T-cell (primary cell): Measurements from ENCODE around the gene KAZN. TPM values are rescaled to one million over a fixed set of nuclear protein-coding genes. Genes with fewer than 3 reads are reported as not detected.

ENCODE experiments used
- ATAC-seq, 4 experiments: fragments of 200-7000 bp in 3 of 4; fragments of 150-1000 bp in 1 of 4; cut with Tn5 transposase; replicated peaks in 1 of 4; 1 replicate in 3 of 4; 2 replicates in 1 of 4; pipeline ENCODE4 v1.10.0; 2021; ENCODE audit warnings: moderate library complexity in 3 of 4, mild to moderate bottlenecking in 2 of 4, moderate number of reproducible peaks in 1 of 4
- CTCF ChIA-PET, 2 donors: fragments of 300-600 bp; sonication (Branson Sonifier 250); formaldehyde crosslinking; loops; one replicate each; lab custom pipeline; 2022; ENCODE audit warnings: antibody characterized with exemption in 2 of 2; lab: Charles Lee
- POLR2A ChIA-PET, 2 donors: fragments of 300-600 bp; sonication (Branson Sonifier 250); formaldehyde crosslinking; loops; one replicate each; lab custom pipeline; 2022; ENCODE audit warnings: antibody characterized with exemption in 2 of 2; lab: Charles Lee
- DNase-seq, 35 experiments: peaks; one replicate each; pipeline versions ENCODE4 v3.0.0 to v3.0.0-alpha.2; 2013 to 2023
- H3K27ac ChIP-seq: one replicate; pipeline ENCODE4 v1.5.1; 2013; ENCODE audit warnings: low read length
- H3K27me3 ChIP-seq, 2 experiments: replicated peaks in 1 of 2; 1 replicate in 1 of 2; 2 replicates in 1 of 2; pipeline versions ENCODE4 v1.6.1 to v1.7.0; 2013; ENCODE audit warnings: low read length in 1 of 2, mixed read lengths in 1 of 2; ENCODE audit not compliant: control insufficient read depth in 2 of 2, insufficient read depth in 2 of 2; ENCODE audit errors: extremely low read depth in 1 of 2
- H3K36me3 ChIP-seq, 2 donors: 1 replicate in 1 of 2; 2 replicates in 1 of 2; pipeline versions ENCODE4 v1.6.1 to v1.7.0; 2013; ENCODE audit warnings: low read length in 1 of 2; ENCODE audit not compliant: control insufficient read depth in 2 of 2, insufficient read depth in 1 of 2; ENCODE audit errors: extremely low read depth in 1 of 2
- H3K4me1 ChIP-seq, 2 experiments: 1 replicate in 1 of 2; 2 replicates in 1 of 2; pipeline versions ENCODE4 v1.6.1 to v1.7.0; 2013; ENCODE audit warnings: low read length in 2 of 2, mixed read lengths in 1 of 2; ENCODE audit not compliant: insufficient read depth in 2 of 2, control insufficient read depth in 1 of 2; ENCODE audit errors: extremely low read depth in 1 of 2
- H3K4me3 ChIP-seq, 2 donors: 1 replicate in 1 of 2; 2 replicates in 1 of 2; pipeline versions ENCODE4 v1.5.1 to v1.7.0; 2013; ENCODE audit warnings: mild to moderate bottlenecking in 2 of 2, low read length in 1 of 2, moderate library complexity in 1 of 2; ENCODE audit not compliant: control insufficient read depth in 1 of 2; ENCODE audit errors: extremely low read depth in 1 of 2
- H3K9me3 ChIP-seq: 2 replicates; pipeline ENCODE4 v1.7.0; 2013
- H3K27ac Mint-ChIP-seq, 2 donors: one replicate each; pipeline ENCODE4 v1.8.0; 2020 to 2021; ENCODE audit warnings: mild to moderate bottlenecking in 2 of 2, mixed read lengths in 2 of 2
- H3K27me3 Mint-ChIP-seq, 2 donors: one replicate each; pipeline ENCODE4 v1.8.0; 2021 to 2022; ENCODE audit warnings: mixed read lengths in 2 of 2
- H3K36me3 Mint-ChIP-seq: one replicate; pipeline ENCODE4 v1.8.0; 2021; ENCODE audit warnings: mixed read lengths
- H3K4me1 Mint-ChIP-seq, 3 donors: one replicate each; pipeline ENCODE4 v1.8.0; 2020 to 2022; ENCODE audit warnings: mixed read lengths in 3 of 3, mild to moderate bottlenecking in 1 of 3
- H3K4me3 Mint-ChIP-seq, 3 donors: one replicate each; pipeline ENCODE4 v1.8.0; 2020 to 2022; ENCODE audit warnings: mild to moderate bottlenecking in 3 of 3, mixed read lengths in 3 of 3, moderate library complexity in 3 of 3
- H3K9me3 Mint-ChIP-seq, 3 donors: one replicate each; pipeline ENCODE4 v1.8.0; 2020 to 2022; ENCODE audit warnings: mixed read lengths in 3 of 3
- WGBS: methylation state at CpG from one replicate; pipeline ENCODE4 v1.1.5; 2013; ENCODE audit warnings: missing lambda C conversion rate; ENCODE audit not compliant: insufficient coverage; 5-methylcytosine and 5-hydroxymethylcytosine counted together
- total RNA-seq, 35 experiments: library from RNA in 6 of 35; stranded (reverse) in 6 of 35; fragments of 120-200 nt in 1 of 35; gene quantifications; one replicate each; pipeline versions ENCODE4 v1.2.1 to v1.2.4 and lab custom pipeline; 2013 to 2026

The KAZN gene
- total RNA-seq, 5 donors from 2014 or later (not counting 1 experiment from before 2014, with no cell fraction given) = 0.18 to 0.58 (median 0.30) TPM

DNA sequence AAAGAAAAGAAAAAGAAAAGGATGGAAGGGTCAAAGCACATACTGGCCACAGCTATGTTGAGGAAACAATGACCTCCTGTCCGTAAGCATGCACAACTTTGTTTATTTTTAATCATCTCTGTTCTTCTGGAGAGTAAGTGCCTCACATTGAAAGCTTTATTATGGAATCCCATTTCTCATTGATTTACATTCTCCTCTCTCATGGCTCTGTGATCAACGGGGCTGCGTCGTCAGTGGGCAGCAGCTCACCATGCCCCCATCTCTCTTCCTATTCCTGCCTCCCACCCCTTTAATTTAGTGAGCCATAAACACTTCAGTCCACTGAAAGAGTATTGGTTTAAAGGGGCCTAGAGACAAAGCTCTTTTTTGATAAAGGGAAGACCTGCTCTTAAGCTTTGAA is 98.9 kb downstream of the KAZN start:
- no peaks in the 10 kb centered on the region for H3K4me1 Mint-ChIP-seq
- ATAC-seq = no peak
- WGBS = no CpG with 5 or more reads among the region's 4 CpGs

DNA sequence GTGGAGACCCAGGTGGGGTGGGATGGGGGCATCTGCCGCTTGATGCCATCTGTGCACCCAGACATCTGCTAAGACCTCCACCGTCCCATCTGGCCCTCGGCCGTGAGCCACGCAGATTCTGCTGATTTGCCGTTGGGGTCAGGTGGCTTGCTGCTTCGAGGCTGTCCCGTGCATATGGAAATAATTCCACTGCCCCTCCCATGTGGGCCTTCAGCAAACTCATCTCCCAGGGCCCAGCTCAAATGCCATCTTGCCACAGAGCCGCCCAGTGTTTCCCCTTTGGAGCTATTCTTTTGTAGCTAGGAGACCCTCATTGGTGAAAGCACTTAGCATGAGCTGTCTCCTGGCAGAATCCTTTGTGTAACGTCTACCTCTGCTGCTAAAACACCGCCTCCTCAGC is 99.8 kb downstream of the KAZN start:
- no peak overlapping the region for H3K27ac Mint-ChIP-seq
- no peaks in the 10 kb centered on the region for H3K9me3 ChIP-seq
- peaks cover 9 to 21% of the 10 kb centered on the region in 2 donors for H3K27me3 Mint-ChIP-seq
- H3K27ac ChIP-seq = no peak overlapping the region
- no peaks in the 10 kb centered on the region for H3K36me3 ChIP-seq
- no peaks in the 10 kb centered on the region for H3K4me1 Mint-ChIP-seq
- no peak overlapping the region for H3K4me3 Mint-ChIP-seq
- peaks cover 0 to 6% (median 4%) of the 10 kb centered on the region in 3 donors for H3K9me3 Mint-ChIP-seq
- peaks cover 0 to 9% of the 10 kb centered on the region in 2 experiments for H3K27me3 ChIP-seq
- H3K4me3 ChIP-seq = no peak overlapping the region
- ChIA-PET CTCF (no interaction called here), POLR2A (no interaction called here)
- H3K36me3 Mint-ChIP-seq = no peaks in the 10 kb centered on the region
- ATAC-seq (no peak), DNase-seq (no peak)
- no peaks in the 10 kb centered on the region for H3K4me1 ChIP-seq
- WGBS = 81% methylated on average over 10 of the region's 11 CpGs

More for the DNA sequence above, 98.9 kb downstream of the KAZN start:
- Histone ChIP-seq H3K4me1 (no peaks in the 10 kb centered on the region), H3K27me3 (peaks cover 0 to 9% of the 10 kb centered on the region in 2 experiments), H3K9me3 (no peaks in the 10 kb centered on the region), H3K36me3 (no peaks in the 10 kb centered on the region), H3K4me3 (no peak overlapping the region), H3K27ac (no peak overlapping the region)
- Mint-ChIP-seq H3K27me3 (peaks cover 9 to 21% of the 10 kb centered on the region in 2 donors), H3K4me3 (no peak overlapping the region), H3K36me3 (no peaks in the 10 kb centered on the region), H3K9me3 (peaks cover 0 to under 1% (median 0%) of the 10 kb centered on the region in 3 donors), H3K27ac (no peak overlapping the region)
- DNase-seq = no peak
- CTCF ChIA-PET = no interaction called here
- POLR2A ChIA-PET = no interaction called here

DNA sequence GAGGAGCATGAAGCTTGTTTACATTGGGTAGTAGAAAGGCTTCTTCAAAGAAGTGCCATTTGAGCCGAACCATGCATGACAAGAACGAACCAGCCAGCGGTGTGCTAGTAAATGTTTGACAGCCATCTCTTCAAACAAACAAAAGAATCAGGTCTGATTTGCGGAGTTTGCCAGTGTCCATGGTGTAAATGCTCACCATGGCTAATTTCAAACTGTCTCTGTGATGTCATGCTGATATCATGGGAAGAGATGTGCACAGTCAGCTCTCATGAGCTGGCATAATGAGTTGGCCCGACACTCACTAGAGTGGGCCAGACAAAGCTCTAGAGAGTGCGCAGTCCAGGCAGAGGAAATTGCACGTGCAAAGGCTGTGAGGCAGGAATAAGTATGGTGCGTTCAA is 101.1 kb downstream of the KAZN start:
- peaks cover 9 to 19% of the 10 kb centered on the region in 2 donors for H3K27me3 Mint-ChIP-seq
- ChIA-PET CTCF (no interaction called here), POLR2A (no interaction called here)
- no peak overlapping the region for H3K27ac Mint-ChIP-seq
- no peak overlapping the region for H3K27ac ChIP-seq
- H3K4me3 Mint-ChIP-seq = no peak overlapping the region
- H3K36me3 Mint-ChIP-seq = no peaks in the 10 kb centered on the region
- no peaks in the 10 kb centered on the region for H3K4me1 Mint-ChIP-seq
- peaks cover 0 to 11% of the 10 kb centered on the region in 2 experiments for H3K27me3 ChIP-seq
- no peaks in the 10 kb centered on the region for H3K4me1 ChIP-seq
- H3K9me3 Mint-ChIP-seq = peaks cover 0 to 6% (median 4%) of the 10 kb centered on the region in 3 donors
- H3K4me3 ChIP-seq = no peak overlapping the region
- no peak for DNase-seq
- no peaks in the 10 kb centered on the region for H3K9me3 ChIP-seq
- 96% methylated on average over 4 of the region's 8 CpGs for WGBS
- no peak for ATAC-seq
- H3K36me3 ChIP-seq = no peaks in the 10 kb centered on the region

DNA sequence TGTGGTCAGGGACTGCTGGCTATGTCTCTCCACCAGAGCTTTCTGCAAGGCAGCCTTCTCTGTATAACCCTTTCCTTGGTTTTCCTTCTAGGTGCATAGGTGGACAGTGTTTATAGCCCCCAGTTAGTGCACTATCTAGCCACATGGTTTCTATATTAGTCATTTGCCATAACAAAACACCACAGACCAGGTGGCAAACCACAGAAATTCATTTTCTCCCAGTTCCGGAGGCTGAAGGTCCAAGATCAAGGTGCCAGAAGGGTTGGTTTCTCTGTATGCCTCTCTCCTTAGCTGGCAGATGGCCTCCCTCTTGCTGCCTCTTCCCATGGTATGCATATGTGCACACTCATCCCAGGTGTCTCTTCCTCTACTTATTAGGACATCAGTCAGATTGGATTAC is 106.4 kb downstream of the KAZN start:
- POLR2A ChIA-PET = no interaction called here
- CTCF ChIA-PET = no interaction called here
- H3K36me3 Mint-ChIP-seq = no peaks in the 10 kb centered on the region
- Histone ChIP-seq H3K27ac (no peak overlapping the region), H3K36me3 (no peaks in the 10 kb centered on the region), H3K4me1 (no peaks in the 10 kb centered on the region), H3K4me3 (no peak overlapping the region), H3K27me3 (peaks cover 0 to 5% of the 10 kb centered on the region in 2 experiments), H3K9me3 (no peaks in the 10 kb centered on the region)
- DNase-seq (no peak), ATAC-seq (no peak)
- H3K9me3 Mint-ChIP-seq = peaks cover 10 to 33% (median 13%) of the 10 kb centered on the region in 3 donors
- H3K4me1 Mint-ChIP-seq = no peaks in the 10 kb centered on the region
- peaks cover 6 to 9% of the 10 kb centered on the region in 2 donors for H3K27me3 Mint-ChIP-seq
- 25% methylated on average over 1 of the region's 1 CpG for WGBS
- H3K27ac Mint-ChIP-seq = no peak overlapping the region
- H3K4me3 Mint-ChIP-seq = no peak overlapping the region

DNA sequence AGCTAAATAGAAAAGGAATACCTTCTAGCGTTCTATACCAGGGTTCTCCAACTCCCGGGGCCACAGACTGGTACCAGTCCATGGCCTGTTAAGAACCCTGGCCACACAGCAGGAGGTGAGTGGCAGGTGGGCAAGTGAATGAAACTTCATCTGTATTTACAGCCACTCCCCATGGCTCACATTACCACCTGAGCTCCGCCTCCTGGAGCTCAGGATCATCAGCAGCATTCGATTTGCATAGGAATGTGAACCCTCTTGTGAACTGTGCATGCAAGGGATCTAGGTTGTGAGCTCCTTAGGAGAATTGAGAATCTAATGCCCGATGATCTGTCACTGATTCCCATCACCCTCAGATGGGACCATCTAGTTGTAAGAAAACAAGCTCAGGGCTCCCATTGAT is 107.3 kb downstream of the KAZN start:
- H3K27me3 Mint-ChIP-seq = peaks cover 6 to 15% of the 10 kb centered on the region in 2 donors
- ChIA-PET CTCF (no interaction called here), POLR2A (no interaction called here)
- Histone ChIP-seq H3K27ac (no peak overlapping the region), H3K4me1 (no peaks in the 10 kb centered on the region), H3K27me3 (peaks cover 0 to 10% of the 10 kb centered on the region in 2 experiments), H3K9me3 (no peaks in the 10 kb centered on the region), H3K4me3 (no peak overlapping the region), H3K36me3 (no peaks in the 10 kb centered on the region)
- DNase-seq (no peak), ATAC-seq (no peak)
- peaks cover 13 to 41% (median 15%) of the 10 kb centered on the region in 3 donors for H3K9me3 Mint-ChIP-seq
- no peaks in the 10 kb centered on the region for H3K4me1 Mint-ChIP-seq
- H3K4me3 Mint-ChIP-seq = no peak overlapping the region
- no peaks in the 10 kb centered on the region for H3K36me3 Mint-ChIP-seq
- 82% methylated on average over 2 of the region's 5 CpGs for WGBS
- H3K27ac Mint-ChIP-seq = no peak overlapping the region

DNA sequence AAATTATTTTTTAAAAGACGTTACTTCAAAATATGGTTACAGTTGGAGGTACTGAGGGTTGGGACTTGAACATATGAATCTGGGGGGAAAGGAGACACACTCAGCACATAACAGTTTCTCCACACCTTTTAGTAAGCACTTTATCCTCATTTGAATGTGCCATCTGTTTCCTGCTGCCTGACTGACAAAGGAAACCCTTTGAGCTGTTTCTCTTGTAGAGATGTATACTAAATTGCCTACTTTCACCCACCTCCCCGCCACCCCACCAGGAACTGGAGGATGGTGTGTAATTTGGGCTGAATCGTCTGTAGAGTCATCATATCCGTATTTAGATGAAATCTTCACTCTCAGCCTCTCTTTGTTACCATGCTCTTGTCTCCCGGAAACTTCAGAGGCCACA is 108.1 kb downstream of the KAZN start:
- WGBS = no CpG with 5 or more reads among the region's 5 CpGs
- ATAC-seq (no peak), DNase-seq (no peak)
- Histone ChIP-seq H3K27ac (no peak overlapping the region), H3K36me3 (no peaks in the 10 kb centered on the region), H3K4me3 (no peak overlapping the region), H3K9me3 (no peaks in the 10 kb centered on the region), H3K27me3 (peaks cover 0 to 10% of the 10 kb centered on the region in 2 experiments), H3K4me1 (no peaks in the 10 kb centered on the region)
- POLR2A ChIA-PET = no interaction called here
- H3K36me3 Mint-ChIP-seq = no peaks in the 10 kb centered on the region
- no peaks in the 10 kb centered on the region for H3K4me1 Mint-ChIP-seq
- no peak overlapping the region for H3K4me3 Mint-ChIP-seq
- H3K9me3 Mint-ChIP-seq = peaks cover 13 to 41% (median 15%) of the 10 kb centered on the region in 3 donors
- CTCF ChIA-PET = no interaction called here
- peaks cover 6 to 15% of the 10 kb centered on the region in 2 donors for H3K27me3 Mint-ChIP-seq
- no peak overlapping the region for H3K27ac Mint-ChIP-seq
